Neural cell (in vitro differentiated cells): ENCODE measurements around the gene ZC3H7B.

Experiments used
- EZH2 ChIP-seq: fragments of 200-600, 300-800 bp; shearing (Covaris generic), sonication (generic); IDR thresholded peaks from 2 replicates; pipeline ENCODE4 v1.6.1; 2014; ENCODE audit warnings: antibody characterized with exemption, low read length, borderline replicate concordance, mild to moderate bottlenecking; ENCODE audit not compliant: insufficient read depth, poor library complexity, severe bottlenecking
- POLR2AphosphoS5 ChIP-seq: IDR thresholded peaks from 2 replicates; pipeline ENCODE4 v1.6.1; 2012
- RAD21 ChIP-seq: fragments of 450-650 bp; conservative IDR thresholded peaks from 2 replicates; pipeline ENCODE4 v1.6.1; 2014; ENCODE audit warnings: antibody characterized with exemption, mild to moderate bottlenecking, moderate library complexity
- REST ChIP-seq: IDR thresholded peaks from 2 replicates; pipeline ENCODE4 v1.6.1; 2012; ENCODE audit warnings: borderline replicate concordance
- TAF1 ChIP-seq: IDR thresholded peaks from 2 replicates; pipeline ENCODE4 v1.6.1; 2012; ENCODE audit warnings: low read depth
- TF ChIP-seq, protein P1 (sequence below): fragments of 450-650 bp; IDR thresholded peaks from 2 replicates; pipeline ENCODE4 v1.5.1; 2014; ENCODE audit warnings: antibody characterized with exemption, mild to moderate bottlenecking, moderate library complexity; ENCODE audit not compliant: poor library complexity, severe bottlenecking

DNA sequence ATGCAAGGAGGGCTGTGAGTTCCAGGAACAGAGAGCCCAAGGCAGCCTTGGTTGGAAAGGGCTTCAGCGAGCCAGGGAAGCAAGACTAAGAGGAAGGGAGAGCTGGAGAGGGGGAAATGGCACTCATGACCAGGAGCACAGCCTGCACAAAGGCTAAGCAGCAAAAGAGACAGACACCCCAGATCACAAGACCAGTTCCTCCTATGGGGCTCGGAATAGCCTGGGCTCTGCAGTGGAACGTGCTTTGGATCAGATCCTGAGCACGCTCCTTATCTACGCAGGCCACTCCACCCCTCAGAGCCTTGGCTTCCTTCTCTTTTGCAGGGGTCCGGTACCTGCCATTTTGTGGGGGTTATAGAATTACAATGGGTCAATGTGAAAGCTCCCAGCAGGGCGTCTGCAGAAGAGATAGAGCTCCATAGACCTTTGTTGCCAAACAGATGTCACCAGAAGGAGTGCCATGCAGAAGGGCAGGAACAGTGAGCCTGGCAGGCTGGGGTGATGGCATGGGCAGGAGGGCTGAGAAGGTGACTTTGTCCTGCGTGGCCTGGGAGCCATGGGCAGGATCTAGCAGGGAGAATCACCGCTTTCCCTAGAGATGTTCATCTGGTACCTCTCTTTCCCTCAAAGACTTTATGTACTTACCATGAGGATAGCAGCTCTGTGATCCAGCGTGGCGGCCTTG is 33.8 kb downstream of the ZC3H7B start:
- TF ChIP-seq, protein P1, sequence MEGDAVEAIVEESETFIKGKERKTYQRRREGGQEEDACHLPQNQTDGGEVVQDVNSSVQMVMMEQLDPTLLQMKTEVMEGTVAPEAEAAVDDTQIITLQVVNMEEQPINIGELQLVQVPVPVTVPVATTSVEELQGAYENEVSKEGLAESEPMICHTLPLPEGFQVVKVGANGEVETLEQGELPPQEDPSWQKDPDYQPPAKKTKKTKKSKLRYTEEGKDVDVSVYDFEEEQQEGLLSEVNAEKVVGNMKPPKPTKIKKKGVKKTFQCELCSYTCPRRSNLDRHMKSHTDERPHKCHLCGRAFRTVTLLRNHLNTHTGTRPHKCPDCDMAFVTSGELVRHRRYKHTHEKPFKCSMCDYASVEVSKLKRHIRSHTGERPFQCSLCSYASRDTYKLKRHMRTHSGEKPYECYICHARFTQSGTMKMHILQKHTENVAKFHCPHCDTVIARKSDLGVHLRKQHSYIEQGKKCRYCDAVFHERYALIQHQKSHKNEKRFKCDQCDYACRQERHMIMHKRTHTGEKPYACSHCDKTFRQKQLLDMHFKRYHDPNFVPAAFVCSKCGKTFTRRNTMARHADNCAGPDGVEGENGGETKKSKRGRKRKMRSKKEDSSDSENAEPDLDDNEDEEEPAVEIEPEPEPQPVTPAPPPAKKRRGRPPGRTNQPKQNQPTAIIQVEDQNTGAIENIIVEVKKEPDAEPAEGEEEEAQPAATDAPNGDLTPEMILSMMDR: no peak
- TF ChIP-seq POLR2AphosphoS5: no peak
- no peak for TF ChIP-seq RAD21
- no peak for TF ChIP-seq REST
- TF ChIP-seq TAF1: no peak
- TF ChIP-seq EZH2: no peak
